Colonic mucosa (tissue), 4 donors: ENCODE measurements around the gene BOLA3. TPM values are rescaled to one million over a fixed set of nuclear protein-coding genes. Genes with fewer than 3 reads are reported as not detected.
A peak's percentile ranks its signal among the peaks of the same experiment; 100 is the strongest.

ENCODE experiments used
- DNase-seq: peaks from one replicate; pipeline ENCODE4 v3.0.0-alpha.2; 2020
- H3K27ac ChIP-seq: fragments of 200-600 bp; one replicate; pipeline ENCODE4 v1.8.0; 2021
- H3K27me3 ChIP-seq: fragments of 200-600 bp; one replicate; pipeline ENCODE4 v1.8.0; 2021
- H3K36me3 ChIP-seq: fragments of 200-600 bp; one replicate; pipeline ENCODE4 v1.8.0; 2021
- H3K4me1 ChIP-seq: fragments of 200-600 bp; one replicate; pipeline ENCODE4 v1.8.0; 2021; ENCODE audit warnings: mild to moderate bottlenecking
- H3K4me3 ChIP-seq: fragments of 200-600 bp; one replicate; pipeline ENCODE4 v1.8.0; 2021
- H3K9ac ChIP-seq, 2 donors: one replicate each; pipeline ENCODE4 v1.7.0; 2013; ENCODE audit warnings: control low read depth in 2 of 2, low read depth in 2 of 2, low read length in 2 of 2
- H3K9me3 ChIP-seq: fragments of 200-600 bp; one replicate; pipeline ENCODE4 v1.8.0; 2021
- intact Hi-C: fragments of 100-400 bp; cut with DNase I; formaldehyde crosslinking; loops from one replicate; pipeline ENCODE4 v1.14.1; 2022
- total RNA-seq, 2 donors: library from RNA; stranded (reverse); fragmentation: NEBNext Ultra II Directional in 1 of 2; extraction: Animal tissue kit (Norgen Biotek cat#: 25700) in 1 of 2; gene quantifications; one replicate each; pipeline ENCODE4 v1.2.1, GENCODE V29; 2021
- TF ChIP-seq, protein P1 (sequence below): fragments of 200-600 bp; IDR thresholded peaks from one replicate; pipeline ENCODE4 v1.8.0; 2022; ENCODE audit warnings: antibody characterized with exemption, mild to moderate bottlenecking
- donor health status: healthy.
- donor health status: DM: no; HTN: no; CAD: no.
- donor health status: DM: no; HTN: no; CAD: no.

The BOLA3 gene
- total RNA-seq, 2 donors from 2014 or later: 44.8 to 95.1 TPM

DNA sequence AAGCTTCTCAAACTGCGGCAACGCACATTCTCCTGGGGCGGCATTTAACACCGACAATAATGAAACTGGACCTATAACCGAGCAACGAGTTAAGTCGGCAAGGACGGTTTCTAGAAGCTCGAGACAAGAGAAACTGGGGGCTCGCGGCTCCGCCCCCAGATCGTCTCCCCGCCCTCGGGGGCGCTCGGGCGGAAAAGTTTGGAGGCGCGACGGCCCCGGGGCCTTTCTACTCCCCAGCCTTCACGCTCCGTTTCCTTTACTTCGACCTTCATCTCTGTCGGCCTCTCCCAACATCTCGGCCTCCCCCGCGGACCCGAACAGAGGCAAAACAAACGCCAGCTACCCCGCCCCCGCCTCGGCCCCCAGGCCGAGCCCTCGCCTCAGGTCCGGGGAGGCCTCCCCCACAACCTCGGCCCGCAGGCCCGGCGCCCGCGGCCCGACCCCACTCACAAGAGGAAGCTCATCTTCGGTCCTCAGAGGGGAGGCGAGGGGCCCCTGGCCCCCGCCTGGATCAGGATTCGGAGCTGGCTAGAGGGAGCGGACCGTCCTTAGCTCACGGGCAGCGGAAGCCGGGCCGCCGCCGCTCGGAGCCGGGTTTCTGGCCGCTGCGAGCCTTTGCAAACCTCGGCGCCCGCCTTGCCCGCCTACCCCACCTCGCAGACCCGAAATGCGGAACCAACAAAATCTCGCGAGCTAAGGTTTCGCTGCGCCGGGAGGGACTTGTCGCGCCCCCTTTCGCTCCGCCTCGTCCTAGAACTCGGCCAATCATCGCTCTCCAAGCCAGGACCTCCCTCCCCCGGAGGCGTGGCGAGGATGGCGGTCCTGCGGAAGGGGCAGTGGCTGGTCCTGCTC is 30.7 kb upstream of the BOLA3 start, which contains the start of gene MOB1A:
MOB1A (minus strand) TSS at position 669 of the 852 bp plus-strand sequence; CDS start at position 464, 205 bp downstream.
- Histone ChIP-seq H3K36me3 (no peaks in the 10 kb centered on the region), H3K9ac (peak within 1 kb of the TSS; percentile 77 to 93), H3K27me3 (no peaks in the 10 kb centered on the region), H3K27ac (peak within 1 kb of the TSS; percentile 89), H3K4me1 (peaks cover 6% of the 10 kb centered on the region), H3K9me3 (no peaks in the 10 kb centered on the region), H3K4me3 (peak within 1 kb of the TSS; percentile 69)
- DNase-seq: peak; percentile 99
- intact Hi-C loops: no loop called here
- TF ChIP-seq, protein P1, sequence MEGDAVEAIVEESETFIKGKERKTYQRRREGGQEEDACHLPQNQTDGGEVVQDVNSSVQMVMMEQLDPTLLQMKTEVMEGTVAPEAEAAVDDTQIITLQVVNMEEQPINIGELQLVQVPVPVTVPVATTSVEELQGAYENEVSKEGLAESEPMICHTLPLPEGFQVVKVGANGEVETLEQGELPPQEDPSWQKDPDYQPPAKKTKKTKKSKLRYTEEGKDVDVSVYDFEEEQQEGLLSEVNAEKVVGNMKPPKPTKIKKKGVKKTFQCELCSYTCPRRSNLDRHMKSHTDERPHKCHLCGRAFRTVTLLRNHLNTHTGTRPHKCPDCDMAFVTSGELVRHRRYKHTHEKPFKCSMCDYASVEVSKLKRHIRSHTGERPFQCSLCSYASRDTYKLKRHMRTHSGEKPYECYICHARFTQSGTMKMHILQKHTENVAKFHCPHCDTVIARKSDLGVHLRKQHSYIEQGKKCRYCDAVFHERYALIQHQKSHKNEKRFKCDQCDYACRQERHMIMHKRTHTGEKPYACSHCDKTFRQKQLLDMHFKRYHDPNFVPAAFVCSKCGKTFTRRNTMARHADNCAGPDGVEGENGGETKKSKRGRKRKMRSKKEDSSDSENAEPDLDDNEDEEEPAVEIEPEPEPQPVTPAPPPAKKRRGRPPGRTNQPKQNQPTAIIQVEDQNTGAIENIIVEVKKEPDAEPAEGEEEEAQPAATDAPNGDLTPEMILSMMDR: no peak

- H3K27me3 ChIP-seq: no peaks in the 10 kb centered on the region
- DNase-seq: no peak
- TF ChIP-seq, protein P1: no peak
- H3K4me3 ChIP-seq: peak overlapping the region; percentile 69
- H3K27ac ChIP-seq: peak overlapping the region; percentile 89
- no peaks in the 10 kb centered on the region for H3K9me3 ChIP-seq
- intact Hi-C loops: no loop called here
- peaks cover 6% of the 10 kb centered on the region for H3K4me1 ChIP-seq
- H3K36me3 ChIP-seq: no peaks in the 10 kb centered on the region
- peak overlapping the region; percentile 77 to 93 for H3K9ac ChIP-seq
These were observed 30.0 kb upstream of the BOLA3 start for GRCh38 chr2:74177696-74178095.

DNA sequence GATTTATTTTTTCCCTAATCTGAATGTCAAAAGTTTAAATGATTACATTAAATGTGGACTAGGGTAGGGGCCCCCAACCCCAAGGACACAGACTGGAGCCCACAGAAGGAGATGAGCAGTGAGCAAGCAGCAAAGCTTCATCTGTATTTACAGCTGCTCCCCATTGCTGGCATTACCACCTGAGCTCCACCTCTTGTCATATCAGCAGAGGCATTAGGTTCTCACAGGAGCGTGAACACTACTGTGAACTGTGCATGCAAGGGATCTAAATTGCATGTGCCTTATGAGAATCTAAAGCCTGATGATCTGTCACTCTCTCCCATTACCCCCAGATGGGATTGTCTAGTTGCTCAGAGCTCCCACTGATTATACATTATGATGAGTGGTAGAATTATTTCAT is 27.2 kb upstream of the BOLA3 start:
- Histone ChIP-seq H3K27ac (no peak overlapping the region), H3K4me1 (peaks cover 6% of the 10 kb centered on the region), H3K4me3 (no peak overlapping the region), H3K36me3 (no peaks in the 10 kb centered on the region), H3K9ac (no peak overlapping the region), H3K27me3 (no peaks in the 10 kb centered on the region), H3K9me3 (no peaks in the 10 kb centered on the region)
- intact Hi-C loops: no loop called here
- DNase-seq: no peak
- TF ChIP-seq, protein P1: no peak

- Histone ChIP-seq H3K36me3 (peaks cover 12% of the 10 kb centered on the region), H3K27me3 (no peaks in the 10 kb centered on the region), H3K9me3 (no peaks in the 10 kb centered on the region), H3K9ac (no peak overlapping the region), H3K27ac (no peak overlapping the region), H3K4me1 (no peaks in the 10 kb centered on the region), H3K4me3 (no peak overlapping the region)
- no peak for DNase-seq
- TF ChIP-seq, protein P1: no peak
- intact Hi-C loops: no loop called here
These were observed 21.0 kb upstream of the BOLA3 start for GRCh38 chr2:74168739-74169138.

GRCh38 chr2:74164761-74165160 is 17.0 kb upstream of the BOLA3 start:
- H3K27ac ChIP-seq: no peak overlapping the region
- no peak overlapping the region for H3K9ac ChIP-seq
- TF ChIP-seq, protein P1: no peak
- peaks cover 12% of the 10 kb centered on the region for H3K36me3 ChIP-seq
- intact Hi-C loops: no loop called here
- H3K4me3 ChIP-seq: no peak overlapping the region
- no peak for DNase-seq
- no peaks in the 10 kb centered on the region for H3K9me3 ChIP-seq
- no peaks in the 10 kb centered on the region for H3K27me3 ChIP-seq
- no peaks in the 10 kb centered on the region for H3K4me1 ChIP-seq
